Ammon's horn (tissue), 1 donor: Measurements from ENCODE around the gene ACER2.
"Not testable (repeated sequence)": the region's sequence is repeated elsewhere in the genome, so short reads cannot be mapped to it uniquely, and the experiment has no call there.

ENCODE experiments used
- DNase-seq: peaks from one replicate; pipeline ENCODE4 v3.0.0-alpha.2; 2016; ENCODE audit warnings: low spot score

Gene ACER2

GRCh38 chr9:19408693-19409400, at the start of gene ACER2:
Gene ACER2, plus strand, starts transcription at chr9:19409009. Its CDS starts 76 bp downstream, at chr9:19409085.
- peak; percentile 95 for DNase-seq

GRCh38 chr9:19369107-19369506, 39.7 kb upstream of the ACER2 start:
- no peak for DNase-seq

GRCh38 chr9:19371942-19372341, 36.9 kb upstream of the ACER2 start:
- DNase-seq: no peak

- DNase-seq: no peak
Observed at GRCh38 chr9:19372567-19372966, 36.2 kb upstream of the ACER2 start.

GRCh38 chr9:19373527-19373926, 35.3 kb upstream of the ACER2 start:
- no peak for DNase-seq

GRCh38 chr9:19375538-19375937, 33.3 kb upstream of the ACER2 start:
- DNase-seq: no peak

GRCh38 chr9:19376931-19377330, 31.9 kb upstream of the ACER2 start:
- no peak for DNase-seq

- DNase-seq: no peak
Observed at GRCh38 chr9:19378164-19378563, 30.6 kb upstream of the ACER2 start.

GRCh38 chr9:19378647-19379046, 30.2 kb upstream of the ACER2 start:
- DNase-seq: no peak

- DNase-seq: peak; percentile 2
Observed at GRCh38 chr9:19379283-19379682, 29.5 kb upstream of the ACER2 start.

GRCh38 chr9:19379697-19380046, 29.1 kb upstream of the ACER2 start:
- no peak for DNase-seq

GRCh38 chr9:19380826-19381075, 28.1 kb upstream of the ACER2 start:
- no peak for DNase-seq

GRCh38 chr9:19381656-19382055, 27.2 kb upstream of the ACER2 start:
- DNase-seq: no peak

GRCh38 chr9:19385212-19385611, 23.6 kb upstream of the ACER2 start:
- not testable (repeated sequence) for DNase-seq

GRCh38 chr9:19385786-19386501, 22.9 kb upstream of the ACER2 start:
- no peak for DNase-seq

GRCh38 chr9:19386502-19387044, 22.2 kb upstream of the ACER2 start:
- DNase-seq: no peak

- no peak for DNase-seq
Observed at GRCh38 chr9:19387317-19387716, 21.5 kb upstream of the ACER2 start.

GRCh38 chr9:19389539-19389938, 19.3 kb upstream of the ACER2 start:
- DNase-seq: not testable (repeated sequence)

- DNase-seq: no peak
Observed at GRCh38 chr9:19397845-19398244, 11.0 kb upstream of the ACER2 start.

GRCh38 chr9:19403231-19403630, 5.6 kb upstream of the ACER2 start:
- not testable (repeated sequence) for DNase-seq

- DNase-seq: no peak
Observed at GRCh38 chr9:19404283-19405075, 4.3 kb upstream of the ACER2 start.

GRCh38 chr9:19405771-19406170, 3.0 kb upstream of the ACER2 start:
- no peak for DNase-seq

GRCh38 chr9:19408316-19408692, 505 bp upstream of the ACER2 start:
- DNase-seq: no peak
